ENCODE data around the gene ESD.

The ESD gene

DNA sequence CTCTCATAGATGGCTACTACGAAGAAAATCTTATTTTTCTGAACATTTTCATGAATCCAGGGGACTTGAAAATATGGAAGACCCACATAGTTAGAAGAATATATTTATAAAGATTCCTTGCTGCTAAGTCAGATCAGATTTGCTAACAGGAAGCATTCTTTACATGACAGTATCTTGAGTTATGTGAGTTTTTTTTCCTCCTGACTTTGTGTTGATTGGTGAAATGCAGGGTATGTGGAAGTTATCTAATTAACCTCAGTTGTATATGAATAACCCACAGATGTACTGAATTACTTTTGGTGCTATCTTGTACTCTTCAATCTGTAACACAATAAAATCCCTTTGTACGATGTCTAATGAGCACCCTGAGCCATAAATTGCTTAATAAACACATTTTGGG is 53.8 kb downstream of the ESD start:
- TF ChIP-seq, protein P1, sequence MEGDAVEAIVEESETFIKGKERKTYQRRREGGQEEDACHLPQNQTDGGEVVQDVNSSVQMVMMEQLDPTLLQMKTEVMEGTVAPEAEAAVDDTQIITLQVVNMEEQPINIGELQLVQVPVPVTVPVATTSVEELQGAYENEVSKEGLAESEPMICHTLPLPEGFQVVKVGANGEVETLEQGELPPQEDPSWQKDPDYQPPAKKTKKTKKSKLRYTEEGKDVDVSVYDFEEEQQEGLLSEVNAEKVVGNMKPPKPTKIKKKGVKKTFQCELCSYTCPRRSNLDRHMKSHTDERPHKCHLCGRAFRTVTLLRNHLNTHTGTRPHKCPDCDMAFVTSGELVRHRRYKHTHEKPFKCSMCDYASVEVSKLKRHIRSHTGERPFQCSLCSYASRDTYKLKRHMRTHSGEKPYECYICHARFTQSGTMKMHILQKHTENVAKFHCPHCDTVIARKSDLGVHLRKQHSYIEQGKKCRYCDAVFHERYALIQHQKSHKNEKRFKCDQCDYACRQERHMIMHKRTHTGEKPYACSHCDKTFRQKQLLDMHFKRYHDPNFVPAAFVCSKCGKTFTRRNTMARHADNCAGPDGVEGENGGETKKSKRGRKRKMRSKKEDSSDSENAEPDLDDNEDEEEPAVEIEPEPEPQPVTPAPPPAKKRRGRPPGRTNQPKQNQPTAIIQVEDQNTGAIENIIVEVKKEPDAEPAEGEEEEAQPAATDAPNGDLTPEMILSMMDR (IDR thresholded peaks at IDR 0.05; ENCODE audit: low read depth, low read length, missing control alignments) = no peak
- H3K4me3 ChIP-seq (ENCODE audit: low read depth, low read length) = no peak overlapping the region
- DNase-seq (ENCODE audit: low read depth) = no peak

- H3K4me3 ChIP-seq (ENCODE audit: low read depth, low read length) = no peak overlapping the region
- TF ChIP-seq, protein P1 (IDR thresholded peaks at IDR 0.05; ENCODE audit: low read depth, low read length, missing control alignments) = no peak
- DNase-seq (ENCODE audit: low read depth) = no peak
Observed at GRCh38 chr13:46739447-46740098, 57.4 kb downstream of the ESD start.

DNA sequence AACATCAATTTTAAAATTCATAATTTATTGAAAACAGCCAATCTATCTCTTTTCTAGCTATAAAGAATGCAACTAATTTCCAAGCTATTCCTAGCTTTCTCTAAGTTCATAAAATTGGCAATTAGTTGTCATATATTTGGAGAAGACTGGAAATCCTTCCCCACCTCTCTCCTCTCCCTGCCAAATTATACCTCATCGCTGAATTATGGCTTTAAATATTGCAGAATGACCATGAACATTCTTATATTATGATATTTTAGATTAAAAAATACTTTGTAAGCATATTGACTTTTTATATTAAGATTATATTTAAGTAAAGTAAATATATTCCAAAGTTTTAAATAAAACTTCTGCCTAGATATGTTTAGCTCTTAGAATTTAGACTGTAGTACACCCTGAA is 58.2 kb downstream of the ESD start:
- no peak for DNase-seq (ENCODE audit: low read depth)
- H3K4me3 ChIP-seq (ENCODE audit: low read depth, low read length) = no peak overlapping the region
- TF ChIP-seq, protein P1 (IDR thresholded peaks at IDR 0.05; ENCODE audit: low read depth, low read length, missing control alignments) = no peak

GRCh38 chr13:46738055-46738454 is 58.9 kb downstream of the ESD start:
- DNase-seq (ENCODE audit: low read depth) = no peak
- no peak overlapping the region for H3K4me3 ChIP-seq (ENCODE audit: low read depth, low read length)
- TF ChIP-seq, protein P1 (IDR thresholded peaks at IDR 0.05; ENCODE audit: low read depth, low read length, missing control alignments) = no peak

DNA sequence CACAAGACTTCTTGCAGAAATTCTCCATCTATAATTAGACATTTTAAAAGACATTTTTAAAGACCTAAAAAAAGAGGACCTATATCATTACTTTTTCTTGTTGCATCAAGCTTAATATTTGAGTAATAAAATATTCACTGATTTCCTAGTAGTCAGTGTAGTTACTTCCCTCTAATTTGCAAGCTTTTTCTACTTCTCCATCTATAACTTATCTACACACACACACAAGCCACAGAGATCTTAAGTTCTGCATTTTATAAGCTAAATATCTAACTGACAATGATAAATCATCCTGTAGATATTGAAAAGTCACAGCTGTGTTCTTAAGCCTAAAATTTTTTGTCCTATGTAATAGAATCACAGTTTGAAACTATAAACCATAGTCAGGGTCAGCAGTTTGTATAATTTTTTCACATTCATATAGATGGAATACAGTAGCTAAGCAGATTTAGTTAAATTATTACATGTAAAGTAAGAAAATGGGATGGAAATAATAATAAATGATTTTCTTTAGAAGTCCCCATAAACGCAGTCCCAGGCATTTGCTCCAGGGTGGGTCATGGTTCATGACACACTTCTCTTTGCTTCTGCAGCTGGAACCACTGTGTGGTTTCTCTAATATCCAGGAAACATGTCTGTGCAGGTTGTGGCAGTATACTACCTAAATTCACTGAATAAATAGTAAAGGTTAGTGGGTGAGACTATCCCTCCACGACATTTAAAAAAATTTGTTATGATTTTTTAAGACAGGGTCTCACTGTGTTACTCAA is 60.2 kb downstream of the ESD start:
- TF ChIP-seq, protein P1 (IDR thresholded peaks at IDR 0.05; ENCODE audit: low read depth, low read length, missing control alignments) = no peak
- no peak for DNase-seq (ENCODE audit: low read depth)
- H3K4me3 ChIP-seq (ENCODE audit: low read depth, low read length) = no peak overlapping the region

- no peak for DNase-seq (ENCODE audit: low read depth)
- TF ChIP-seq, protein P1 (IDR thresholded peaks at IDR 0.05; ENCODE audit: low read depth, low read length, missing control alignments) = no peak
- no peak overlapping the region for H3K4me3 ChIP-seq (ENCODE audit: low read depth, low read length)
Observed at GRCh38 chr13:46735425-46735824, 61.5 kb downstream of the ESD start.

All from GM12864 (cell line).